Ishikawa (cell line): ENCODE data around the gene SPATA7.

ENCODE experiments used
- CEBPB ChIP-seq: IDR thresholded peaks from 2 replicates; pipeline ENCODE4 v1.6.1; 2012
- CREB1 ChIP-seq: IDR thresholded peaks from 2 replicates; pipeline ENCODE4 v1.6.1; 2012; ENCODE audit warnings: low read depth
- EGR1 ChIP-seq: IDR thresholded peaks from 2 replicates; pipeline ENCODE4 v1.6.1; 2012
- EP300 ChIP-seq: IDR thresholded peaks from 2 replicates; pipeline ENCODE4 v1.6.1; 2012; ENCODE audit warnings: borderline replicate concordance
- FOXM1 ChIP-seq: IDR thresholded peaks from 2 replicates; pipeline ENCODE4 v1.6.1; 2012; ENCODE audit warnings: low read depth, borderline replicate concordance
- NFIC ChIP-seq: IDR thresholded peaks from 2 replicates; pipeline ENCODE4 v1.6.1; 2012
- RAD21 ChIP-seq: IDR thresholded peaks from 2 replicates; pipeline ENCODE4 v1.6.1; 2012; ENCODE audit warnings: low read depth
- REST ChIP-seq: IDR thresholded peaks from 2 replicates; pipeline ENCODE4 v1.6.1; 2012; ENCODE audit warnings: low read depth, mild to moderate bottlenecking
- TAF1 ChIP-seq: IDR thresholded peaks from 2 replicates; pipeline ENCODE4 v1.6.1; 2012; ENCODE audit warnings: low read depth, mild to moderate bottlenecking
- TCF12 ChIP-seq: IDR thresholded peaks from 2 replicates; pipeline ENCODE4 v1.6.1; 2012; ENCODE audit warnings: low read depth
- TEAD4 ChIP-seq: IDR thresholded peaks from 2 replicates; pipeline ENCODE4 v1.6.1; 2012
- USF1 ChIP-seq: IDR thresholded peaks from 2 replicates; pipeline ENCODE4 v1.6.1; 2012
- YY1 ChIP-seq: IDR thresholded peaks from 2 replicates; pipeline ENCODE4 v1.6.1; 2012; ENCODE audit warnings: low read depth
- ZBTB7A ChIP-seq: IDR thresholded peaks from 2 replicates; pipeline ENCODE4 v1.6.1; 2012; ENCODE audit warnings: low read depth
- TF ChIP-seq, protein P1 (sequence below): IDR thresholded peaks from 2 replicates; pipeline ENCODE4 v1.6.1; 2012

The SPATA7 gene

GRCh38 chr14:88379706-88380343, 5.6 kb upstream of the SPATA7 start:
- TF ChIP-seq TAF1: no peak

DNA sequence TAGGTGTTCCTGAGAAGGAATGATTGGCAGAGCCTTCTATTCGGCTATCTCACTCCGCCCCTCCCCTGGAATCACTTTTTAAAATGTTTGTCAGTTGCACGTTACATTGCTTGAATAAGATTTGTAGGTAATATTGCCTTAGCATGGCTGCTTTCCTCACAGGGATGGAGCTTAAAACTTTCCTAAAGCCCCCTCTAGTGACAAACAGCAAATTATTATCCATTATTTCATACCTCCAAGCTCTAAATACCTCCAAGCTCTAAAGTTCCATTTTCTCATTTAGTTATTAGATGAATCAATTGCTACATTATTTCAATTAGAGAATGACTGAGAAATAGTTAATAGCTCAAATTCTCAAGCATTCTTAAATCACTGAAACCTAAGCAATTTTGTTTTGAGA, 5.1 kb upstream of the SPATA7 start:
- no peak for TF ChIP-seq FOXM1

GRCh38 chr14:88384718-88385117, 739 bp upstream of the SPATA7 start:
- TF ChIP-seq RAD21: no peak
- no peak for TF ChIP-seq YY1
- TF ChIP-seq FOXM1: no peak
- TF ChIP-seq NFIC: no peak
- TF ChIP-seq USF1: no peak
- TF ChIP-seq EGR1: no peak
- TF ChIP-seq, protein P1, sequence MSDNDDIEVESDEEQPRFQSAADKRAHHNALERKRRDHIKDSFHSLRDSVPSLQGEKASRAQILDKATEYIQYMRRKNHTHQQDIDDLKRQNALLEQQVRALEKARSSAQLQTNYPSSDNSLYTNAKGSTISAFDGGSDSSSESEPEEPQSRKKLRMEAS: no peak
- no peak for TF ChIP-seq TEAD4
- no peak for TF ChIP-seq REST
- no peak for TF ChIP-seq TCF12
- no peak for TF ChIP-seq TAF1
- TF ChIP-seq ZBTB7A: no peak
- no peak for TF ChIP-seq EP300
- no peak for TF ChIP-seq CREB1
- no peak for TF ChIP-seq CEBPB

DNA sequence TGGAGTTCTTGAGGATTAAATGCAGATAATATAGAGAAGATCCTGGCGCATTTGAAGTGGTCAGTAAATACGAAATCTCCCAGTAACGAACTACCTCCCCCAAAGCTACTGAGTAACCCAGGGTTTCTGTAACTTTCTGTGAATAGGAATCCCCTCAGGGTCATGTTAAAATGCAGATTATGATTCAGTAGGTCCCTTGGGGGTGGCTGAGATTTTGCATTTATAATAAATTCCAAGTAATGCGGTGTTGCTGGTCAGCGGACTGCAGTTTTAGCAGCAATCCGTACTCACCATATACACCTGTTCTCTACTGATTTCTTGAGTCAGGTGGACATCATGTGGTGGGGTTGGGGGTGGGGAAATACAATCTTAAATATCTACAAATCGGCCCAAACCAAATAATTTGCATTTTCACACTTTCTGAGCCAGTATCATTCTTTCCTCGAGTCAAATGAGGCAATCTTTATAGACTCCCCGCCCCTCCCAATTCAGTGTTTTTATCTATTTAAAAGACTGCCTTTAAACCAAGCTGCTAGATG, 868 bp downstream of the SPATA7 start:
- TF ChIP-seq EP300 (no peak), TEAD4 (no peak), TAF1 (no peak), REST (no peak), NFIC (no peak)
- TF ChIP-seq, protein P1: no peak

DNA sequence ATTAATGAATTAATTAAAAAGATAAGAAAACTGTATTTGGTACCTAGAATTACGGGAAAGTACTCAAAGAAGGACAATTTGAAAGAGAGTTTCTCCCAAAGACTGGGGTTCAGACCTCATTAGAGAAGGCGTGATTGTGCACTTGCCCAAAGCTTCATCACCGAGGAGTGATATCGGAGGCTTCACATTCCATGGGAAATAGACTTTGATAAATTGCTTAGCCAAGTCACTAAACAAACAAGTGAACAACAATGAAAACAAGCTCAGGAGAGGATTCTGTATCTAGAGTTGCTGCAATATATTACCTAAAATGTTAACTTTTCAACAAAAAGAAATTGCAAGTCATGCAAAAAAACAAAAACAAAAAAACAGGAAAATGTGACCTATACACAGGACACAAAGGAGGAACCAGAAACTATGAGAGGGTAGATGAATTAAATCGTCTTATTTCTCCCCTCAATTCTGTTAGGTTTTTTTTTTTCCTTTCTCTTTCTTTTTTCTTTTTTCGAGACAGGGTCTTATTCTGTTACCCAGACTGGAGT, 3.4 kb downstream of the SPATA7 start:
- TF ChIP-seq REST: no peak
- TF ChIP-seq ZBTB7A: no peak
- TF ChIP-seq, protein P1: no peak
- TF ChIP-seq TCF12: no peak
- TF ChIP-seq NFIC: no peak
- no peak for TF ChIP-seq EGR1
- no peak for TF ChIP-seq USF1
- no peak for TF ChIP-seq CREB1
- no peak for TF ChIP-seq CEBPB
- no peak for TF ChIP-seq FOXM1
- no peak for TF ChIP-seq TEAD4
- TF ChIP-seq TAF1: no peak
